GM10248 (cell line): ENCODE results near the gene ZNF438.

ENCODE experiments used
- CTCF ChIA-PET: fragments of 300-600 bp; sonication (Branson Sonifier 250); formaldehyde crosslinking; extraction: SDS; loops from one replicate; lab custom pipeline; 2021; ENCODE audit warnings: antibody characterized with exemption; lab: Yijun Ruan, JAX
- POLR2A ChIA-PET: fragments of 350-650 bp; sonication (Branson Sonifier 250); formaldehyde crosslinking; extraction: SDS; loops from one replicate; lab custom pipeline; 2020; ENCODE audit warnings: antibody characterized with exemption; lab: Yijun Ruan, JAX
- DNase-seq: peaks from one replicate; pipeline ENCODE4 v3.0.0; 2012; ENCODE audit errors: extremely low spot score
- TF ChIP-seq, protein P1 (sequence below): IDR thresholded peaks from 2 replicates; pipeline ENCODE4 v1.5.1; 2012; ENCODE audit warnings: mild to moderate bottlenecking, low read depth; ENCODE audit errors: extremely low read depth, missing control alignments, control extremely low read depth

The ZNF438 gene

DNA sequence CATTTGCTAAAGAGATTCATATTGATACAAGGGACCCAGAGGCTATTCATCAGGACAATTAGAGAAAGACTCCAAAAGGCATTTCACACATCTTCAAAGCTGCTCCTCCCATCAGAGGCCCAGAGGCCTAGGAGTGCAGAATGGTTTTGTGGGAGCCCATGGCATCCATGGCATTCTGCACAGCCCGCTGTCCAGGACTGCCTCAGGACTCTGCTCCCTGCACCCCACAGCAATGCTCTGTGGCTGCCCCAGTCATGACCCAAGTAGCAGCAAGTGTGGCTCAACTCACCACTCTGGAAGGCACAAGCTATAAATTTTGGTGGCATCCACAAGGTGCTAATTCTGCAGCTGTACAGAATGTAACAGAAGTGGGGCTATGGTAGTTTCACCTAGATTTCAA is 38.5 kb downstream of the ZNF438 start:
- TF ChIP-seq, protein P1, sequence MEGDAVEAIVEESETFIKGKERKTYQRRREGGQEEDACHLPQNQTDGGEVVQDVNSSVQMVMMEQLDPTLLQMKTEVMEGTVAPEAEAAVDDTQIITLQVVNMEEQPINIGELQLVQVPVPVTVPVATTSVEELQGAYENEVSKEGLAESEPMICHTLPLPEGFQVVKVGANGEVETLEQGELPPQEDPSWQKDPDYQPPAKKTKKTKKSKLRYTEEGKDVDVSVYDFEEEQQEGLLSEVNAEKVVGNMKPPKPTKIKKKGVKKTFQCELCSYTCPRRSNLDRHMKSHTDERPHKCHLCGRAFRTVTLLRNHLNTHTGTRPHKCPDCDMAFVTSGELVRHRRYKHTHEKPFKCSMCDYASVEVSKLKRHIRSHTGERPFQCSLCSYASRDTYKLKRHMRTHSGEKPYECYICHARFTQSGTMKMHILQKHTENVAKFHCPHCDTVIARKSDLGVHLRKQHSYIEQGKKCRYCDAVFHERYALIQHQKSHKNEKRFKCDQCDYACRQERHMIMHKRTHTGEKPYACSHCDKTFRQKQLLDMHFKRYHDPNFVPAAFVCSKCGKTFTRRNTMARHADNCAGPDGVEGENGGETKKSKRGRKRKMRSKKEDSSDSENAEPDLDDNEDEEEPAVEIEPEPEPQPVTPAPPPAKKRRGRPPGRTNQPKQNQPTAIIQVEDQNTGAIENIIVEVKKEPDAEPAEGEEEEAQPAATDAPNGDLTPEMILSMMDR, result no peak
- POLR2A ChIA-PET, result no interaction called here
- no peak for DNase-seq
- CTCF ChIA-PET, result interaction anchor here (1.2 kb wide), 1 partner anchor 115 kb away, joined by 3 read pairs; no protein-coding TSS in a partner anchor

GRCh38 chr10:30992681-30993080 is 39.0 kb downstream of the ZNF438 start:
- ChIA-PET CTCF (interaction anchor here (1.2 kb wide), 1 partner anchor 24 kb away, joined by 3 read pairs; no protein-coding TSS in a partner anchor), POLR2A (no interaction called here)
- TF ChIP-seq, protein P1, result no peak
- DNase-seq, result no peak

DNA sequence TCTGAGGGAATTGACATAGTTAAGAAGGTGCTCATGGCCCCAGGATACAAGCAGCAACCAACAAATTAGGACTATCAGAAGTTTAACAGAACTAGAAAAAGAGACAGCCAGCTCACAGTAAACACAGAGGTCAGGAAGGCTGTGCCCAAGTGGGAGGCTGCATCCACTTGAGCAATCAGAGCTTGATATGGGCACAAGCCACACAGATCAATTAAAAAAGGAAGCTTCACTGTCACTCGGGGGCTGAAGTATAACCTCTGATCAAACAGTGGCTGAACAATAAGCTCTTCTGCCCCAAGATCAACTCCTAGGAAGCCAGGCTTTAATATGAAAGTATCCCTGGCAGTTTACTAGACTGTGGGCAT is 40.0 kb downstream of the ZNF438 start:
- no peak for DNase-seq
- CTCF ChIA-PET, result interaction anchor here (1.2 kb wide), 1 partner anchor 23 kb away, joined by 3 read pairs; no protein-coding TSS in a partner anchor
- POLR2A ChIA-PET, result no interaction called here
- TF ChIP-seq, protein P1, result no peak

DNA sequence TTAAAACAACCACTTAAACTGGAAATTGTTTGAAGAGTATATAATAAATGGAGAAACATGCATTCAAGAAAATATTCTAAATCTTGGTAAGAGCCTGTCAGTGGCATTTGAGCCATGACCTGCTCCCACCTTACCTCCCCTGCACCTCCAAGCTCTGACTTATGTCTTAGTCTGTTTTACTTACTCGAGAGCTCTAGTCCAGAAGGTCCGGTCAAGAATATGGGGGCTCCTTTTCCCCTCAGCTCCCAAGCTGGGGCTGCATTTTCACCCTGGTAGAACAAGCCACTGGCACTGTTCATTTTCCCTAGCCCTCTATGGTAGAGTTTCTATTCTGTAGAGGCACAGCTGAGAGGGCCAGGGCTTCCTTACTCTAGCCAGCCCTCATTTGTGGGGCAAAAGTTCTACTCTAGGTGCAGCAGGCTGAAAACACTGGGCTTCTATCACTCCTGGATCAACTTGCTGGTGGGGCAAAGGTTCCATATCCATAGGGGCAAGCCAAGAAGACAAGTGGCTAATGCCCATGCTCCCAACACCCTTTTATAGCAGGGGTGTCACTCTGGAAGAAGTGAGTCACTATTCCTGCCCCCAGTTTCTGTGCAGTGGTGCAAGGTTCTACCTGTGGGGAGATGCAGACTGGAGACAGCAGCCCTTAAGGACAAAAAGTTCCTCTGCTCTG is 40.6 kb downstream of the ZNF438 start:
- TF ChIP-seq, protein P1, result no peak
- CTCF ChIA-PET, result interaction anchor here (1.2 kb wide), 1 partner anchor 23 kb away, joined by 3 read pairs; no protein-coding TSS in a partner anchor
- POLR2A ChIA-PET, result no interaction called here
- DNase-seq, result no peak

DNA sequence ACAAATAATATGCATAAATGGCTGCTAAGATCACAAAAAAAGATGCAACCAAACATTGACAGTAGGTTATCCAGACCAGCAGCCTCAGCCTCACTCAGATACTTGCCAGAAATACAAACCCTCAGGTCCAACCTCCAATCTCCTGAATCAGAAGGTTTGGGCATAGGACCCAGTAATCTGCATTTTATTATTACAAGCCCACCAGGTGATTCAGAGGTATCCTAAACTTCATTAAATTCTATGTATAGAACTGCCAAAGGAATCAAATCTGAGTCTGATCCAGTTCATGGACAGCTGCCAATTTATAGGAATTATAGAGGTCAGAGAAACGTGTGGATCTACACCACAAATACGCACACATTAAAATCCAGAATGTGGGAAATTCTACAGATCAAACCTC is 41.3 kb downstream of the ZNF438 start:
- CTCF ChIA-PET, result interaction anchor here (1.5 kb wide), 1 partner anchor 11 kb away, joined by 4 read pairs; no protein-coding TSS in a partner anchor
- POLR2A ChIA-PET, result no interaction called here
- TF ChIP-seq, protein P1, result no peak
- no peak for DNase-seq

- CTCF ChIA-PET, result interaction anchor here (1.1 to 1.5 kb wide), 3 partner anchors 9 to 25 kb away, joined by 3 to 5 read pairs (median 4); no protein-coding TSS in a partner anchor
- POLR2A ChIA-PET, result no interaction called here
- no peak for DNase-seq
- TF ChIP-seq, protein P1, result no peak
These were observed 42.7 kb downstream of the ZNF438 start for GRCh38 chr10:30988831-30989435.
